SW480 (cell line): ENCODE data around the gene ARL1.
"Not testable (repeated sequence)": the region's sequence is repeated elsewhere in the genome, so short reads cannot be mapped to it uniquely, and the experiment has no call there.

Experiments used
- DNase-seq: peaks from one replicate; pipeline ENCODE4 v3.0.0-alpha.2; 2016; ENCODE audit warnings: low spot score

ARL1 gene

GRCh38 chr12:101407436-101408345 lies at the start of gene ARL1:
TSS of gene ARL1 (minus strand) at chr12:101407772. CDS start at chr12:101407645, 127 bp downstream.
- peak; percentile 82 for DNase-seq

GRCh38 chr12:101455685-101456084 lies 48.1 kb upstream of the ARL1 start:
- no peak for DNase-seq

DNA sequence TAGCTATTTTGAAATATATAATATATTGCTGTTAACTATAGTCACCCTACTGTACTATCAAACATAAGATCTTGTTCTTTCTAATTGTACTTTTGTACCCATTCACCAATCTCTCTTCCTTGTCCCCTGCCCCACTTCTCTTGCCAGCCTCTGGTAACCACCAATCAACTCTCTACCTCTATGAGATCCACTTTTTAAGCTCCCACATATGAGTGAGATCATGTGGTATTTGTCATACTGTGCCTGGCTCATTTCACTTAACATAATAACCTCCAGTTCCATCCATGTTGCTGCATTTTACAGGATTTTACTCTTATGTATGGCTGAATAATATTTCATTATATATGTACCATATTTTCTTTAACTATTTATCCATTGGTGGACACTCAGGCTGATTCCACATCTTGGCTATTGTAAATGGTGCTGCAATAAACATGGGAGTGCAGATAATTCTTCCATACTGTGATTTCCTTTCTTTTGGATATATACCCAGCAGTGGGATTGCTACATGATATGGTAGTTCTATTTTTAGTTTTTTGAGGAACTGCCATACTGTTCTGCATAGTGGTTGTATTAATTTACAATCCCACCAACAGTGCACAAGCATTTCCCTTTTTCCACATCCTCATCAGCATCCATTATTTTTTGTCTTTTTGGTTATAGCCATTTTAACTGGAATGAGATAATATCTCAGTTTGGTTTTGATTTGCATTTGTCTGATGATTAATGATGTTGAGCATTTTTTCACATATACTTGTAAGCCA lies 34.1 kb upstream of the ARL1 start:
- no peak for DNase-seq

- no peak for DNase-seq
These were observed 31.7 kb upstream of the ARL1 start for GRCh38 chr12:101439236-101439635.

DNA sequence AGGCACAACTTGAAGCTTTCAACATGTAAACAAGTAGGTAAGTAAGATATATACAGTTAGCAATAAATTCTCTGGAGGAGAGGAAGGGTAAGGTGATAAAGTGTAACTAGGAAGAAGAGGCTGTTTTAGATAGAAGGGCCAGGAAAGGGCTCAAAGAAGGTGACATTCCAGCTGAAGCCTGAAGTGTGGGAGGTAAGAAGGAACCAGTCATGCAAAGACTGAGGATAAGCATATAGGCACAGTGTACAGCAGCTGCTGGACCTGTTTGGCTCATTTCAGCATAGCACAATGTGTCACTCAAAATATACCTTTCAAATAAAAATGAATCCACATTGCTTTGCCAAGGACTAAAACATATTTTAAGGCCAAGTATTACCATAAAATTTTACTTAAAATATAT lies 28.6 kb upstream of the ARL1 start:
- no peak for DNase-seq

- DNase-seq, result no peak
These were observed 22.9 kb upstream of the ARL1 start for GRCh38 chr12:101430456-101430855.

- DNase-seq, result no peak
These were observed 17.0 kb upstream of the ARL1 start for GRCh38 chr12:101424620-101425019.

DNA sequence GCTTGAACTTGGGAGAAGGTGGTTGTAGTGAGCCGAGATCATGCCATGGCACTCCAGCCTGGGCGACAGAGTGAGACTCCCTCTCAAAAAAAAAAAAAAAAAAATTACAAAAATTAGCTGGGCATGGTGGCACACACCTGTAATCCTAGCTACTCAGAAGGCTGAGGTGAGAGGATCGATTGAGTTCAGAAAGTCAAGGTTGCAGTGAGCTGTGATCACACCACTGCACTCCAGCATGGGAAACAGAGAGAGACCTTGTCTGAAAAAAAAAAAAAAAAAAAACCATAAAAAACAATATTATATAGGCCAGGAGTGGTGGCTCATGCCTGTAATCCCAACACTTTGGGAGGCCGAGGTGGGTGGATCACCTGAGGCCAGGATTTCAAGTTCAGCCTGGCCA lies 14.5 kb upstream of the ARL1 start:
- not testable (repeated sequence) for DNase-seq

DNA sequence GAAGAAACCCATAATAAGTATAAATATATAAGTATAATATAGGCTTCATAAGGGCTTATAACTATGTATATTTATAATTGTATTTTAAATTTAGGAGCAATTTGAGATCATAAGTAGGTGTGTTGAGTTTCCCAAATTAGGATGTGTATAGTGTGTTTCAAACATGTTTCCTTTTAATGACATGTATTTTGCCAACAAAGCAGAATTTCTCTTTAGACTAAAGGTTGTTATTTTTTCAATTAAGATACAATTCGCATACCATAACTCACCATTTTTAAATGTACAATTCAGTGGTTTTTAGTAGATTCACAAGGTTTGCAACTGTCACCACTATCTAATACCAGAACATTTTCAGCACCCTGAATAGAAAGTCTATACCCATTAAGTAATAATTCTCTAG lies 7.7 kb upstream of the ARL1 start:
- no peak for DNase-seq

DNA sequence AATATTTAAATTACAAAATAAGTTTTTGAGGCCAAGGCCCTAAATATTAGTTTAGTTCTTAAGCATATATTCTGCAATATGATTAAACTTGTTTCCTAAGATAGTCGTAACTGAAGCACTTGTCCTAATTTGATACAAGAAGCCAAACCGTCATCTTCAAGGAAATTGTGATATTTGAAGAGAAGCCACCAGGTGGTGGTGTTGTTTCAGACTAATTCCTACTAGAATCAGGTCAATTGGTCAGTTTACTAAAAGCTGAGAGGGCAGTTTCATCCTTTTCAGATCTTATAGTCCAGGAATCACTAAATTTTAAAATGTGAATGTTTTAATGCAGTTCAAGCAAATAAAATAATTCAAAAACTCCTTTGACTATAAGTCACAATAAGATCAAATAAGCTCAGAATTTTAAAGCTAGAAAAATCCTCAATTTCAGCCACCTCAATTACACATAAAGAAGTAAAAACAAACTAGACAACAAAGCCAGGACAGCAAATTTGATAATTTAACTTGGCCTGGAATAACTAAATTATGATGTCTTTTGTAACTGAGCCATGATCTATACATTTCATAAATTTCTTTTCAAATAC lies 7.1 kb upstream of the ARL1 start:
- DNase-seq, result peak; percentile 54

DNA sequence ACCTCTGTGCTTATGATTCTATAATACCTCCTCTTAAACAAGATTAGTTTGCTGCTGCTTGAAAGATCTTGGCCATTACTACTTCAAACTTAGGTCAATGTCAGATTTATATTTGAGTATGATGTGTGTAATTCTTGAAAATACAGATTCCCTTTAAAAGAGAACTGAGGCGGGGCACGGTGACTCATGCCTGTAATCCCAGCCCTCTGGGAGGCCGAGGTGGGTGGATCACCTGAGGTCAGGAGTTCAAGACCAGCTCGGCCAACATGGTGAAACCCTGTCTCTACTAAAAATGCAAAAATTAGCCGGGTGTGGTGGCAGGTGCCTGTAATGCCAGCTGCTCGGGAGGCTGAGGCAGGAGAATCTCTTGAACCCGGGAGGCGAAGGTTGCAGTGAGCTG lies 2.6 kb upstream of the ARL1 start:
- not testable (repeated sequence) for DNase-seq

- DNase-seq, result peak; percentile 39
These were observed 530 bp downstream of the ARL1 start for GRCh38 chr12:101407049-101407435.

GRCh38 chr12:101391181-101391580 lies 16.4 kb downstream of the ARL1 start:
- not testable (repeated sequence) for DNase-seq

DNA sequence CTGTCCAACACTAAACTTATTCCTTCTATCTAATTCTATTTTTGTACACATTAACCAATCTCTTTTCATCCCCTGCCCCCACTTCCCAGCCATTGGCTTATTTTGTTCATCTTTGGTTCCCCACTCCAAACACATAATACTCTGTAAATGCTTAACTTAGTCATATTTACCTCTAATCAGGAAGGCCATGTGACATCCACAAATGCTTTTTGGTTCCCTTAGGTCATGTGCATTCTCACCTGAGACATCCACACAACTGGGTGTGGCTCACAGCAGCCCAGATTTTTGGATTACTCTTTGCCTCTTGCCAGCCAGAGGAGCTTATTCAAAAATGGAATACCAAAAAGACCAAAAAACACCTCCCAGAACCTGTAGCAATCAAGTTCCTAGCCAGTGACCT lies 28.4 kb downstream of the ARL1 start:
- no peak for DNase-seq

- DNase-seq, result no peak
These were observed 32.0 kb downstream of the ARL1 start for GRCh38 chr12:101375573-101375972.

DNA sequence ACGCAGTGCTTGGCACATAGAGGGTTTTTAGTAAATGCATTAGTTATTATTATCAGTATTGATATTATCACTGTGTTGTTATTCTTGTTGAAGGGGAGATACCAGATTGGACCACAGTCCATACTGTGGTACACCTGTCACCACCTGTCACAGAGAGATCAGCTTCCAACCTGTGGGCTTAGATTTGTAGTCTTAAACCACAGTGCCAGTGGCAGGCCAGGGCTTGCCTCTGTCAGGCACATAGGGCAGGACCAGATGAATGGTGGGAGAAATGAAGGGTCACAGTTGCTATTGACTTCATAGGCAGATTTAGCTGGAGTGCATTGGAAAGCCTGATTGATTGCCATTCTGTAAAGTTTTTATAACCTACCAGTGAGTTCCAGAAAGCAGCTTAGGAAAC lies 35.1 kb downstream of the ARL1 start:
- DNase-seq, result no peak

DNA sequence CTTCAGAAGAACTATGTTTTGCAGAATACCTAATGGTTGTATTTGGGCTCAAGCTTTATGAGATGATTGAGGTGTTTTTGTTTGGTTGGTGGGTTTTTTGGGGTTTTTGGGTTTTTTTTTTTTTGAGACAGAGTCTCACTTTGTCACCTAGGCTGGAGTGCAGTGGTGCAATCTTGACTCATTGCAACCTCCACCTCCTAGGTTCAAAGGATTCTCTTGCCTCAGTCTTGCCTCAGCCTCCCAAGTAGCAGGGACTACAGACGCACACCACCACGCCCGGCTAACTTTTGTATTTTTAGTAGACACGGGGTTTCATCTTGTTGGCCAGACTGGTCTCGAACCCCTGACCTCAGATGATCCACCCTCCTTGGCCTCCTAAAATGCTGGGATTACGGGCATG lies 39.6 kb downstream of the ARL1 start:
- DNase-seq, result no peak

DNA sequence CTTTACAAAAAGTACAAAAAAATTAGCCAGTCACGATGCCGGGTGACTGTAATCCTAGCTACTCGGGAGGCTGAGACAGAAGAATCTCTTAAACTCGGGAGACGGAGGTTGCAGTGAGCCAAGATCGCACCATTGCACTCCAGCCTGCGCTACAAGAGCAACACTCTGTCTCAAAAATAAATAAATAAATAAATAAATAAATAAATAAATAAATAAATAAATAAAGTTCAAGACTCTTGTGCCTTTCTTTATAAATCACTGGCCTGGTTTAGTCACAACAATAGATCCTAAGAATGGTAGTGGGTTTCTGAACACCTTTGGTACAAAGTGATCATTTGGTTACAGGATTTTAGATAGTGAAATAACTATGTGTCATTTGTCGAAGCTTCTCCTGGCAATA lies 46.1 kb downstream of the ARL1 start:
- DNase-seq, result no peak

GRCh38 chr12:101356794-101357193 lies 50.8 kb downstream of the ARL1 start:
- no peak for DNase-seq

DNA sequence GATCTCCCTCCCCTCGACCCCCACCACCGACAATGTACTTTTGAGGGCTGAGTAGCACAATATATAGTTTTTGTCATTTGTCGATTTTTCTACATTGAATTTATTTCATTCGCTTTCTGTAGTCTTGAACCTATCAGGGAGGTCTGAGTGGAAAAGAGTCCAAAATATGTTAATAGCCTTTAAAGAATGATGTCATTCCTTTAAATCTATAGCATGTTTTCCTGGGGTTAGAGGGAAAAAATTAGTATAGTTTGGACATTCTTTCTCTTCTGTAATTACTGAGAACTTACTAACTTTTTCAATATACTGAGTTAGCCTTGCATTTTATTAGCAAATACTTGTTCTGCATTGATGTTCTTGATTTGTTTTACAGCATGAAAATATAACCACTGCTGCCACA lies 55.9 kb downstream of the ARL1 start:
- no peak for DNase-seq

- no peak for DNase-seq
These were observed 63.7 kb downstream of the ARL1 start for GRCh38 chr12:101343893-101344292.
